Liver (tissue), 9 donors: ENCODE data around the gene SERTAD2. TPM values are rescaled to one million over a fixed set of nuclear protein-coding genes. Genes with fewer than 3 reads are reported as not detected.

Source experiments
- DNase-seq: peaks from one replicate; pipeline ENCODE4 v3.0.0-alpha.2; 2017; ENCODE audit warnings: low spot score
- H3K27ac ChIP-seq, 2 donors: one replicate each; pipeline ENCODE4 v1.7.0; 2013; ENCODE audit warnings: inconsistent platforms in 2 of 2, low read length in 2 of 2, control low read depth in 1 of 2, low read depth in 1 of 2, mild to moderate bottlenecking in 1 of 2
- H3K27me3 ChIP-seq, 4 donors: one replicate each; pipeline versions ENCODE4 v1.6.1 to v1.7.0; 2013; ENCODE audit warnings: low read length in 3 of 4, inconsistent platforms in 1 of 4, mild to moderate bottlenecking in 1 of 4, moderate library complexity in 1 of 4; ENCODE audit not compliant: control insufficient read depth in 4 of 4, insufficient read depth in 4 of 4
- H3K36me3 ChIP-seq, 4 donors: one replicate each; pipeline versions ENCODE4 v1.6.1 to v1.7.0; 2013; ENCODE audit warnings: low read length in 3 of 4, mild to moderate bottlenecking in 3 of 4, low read depth in 1 of 4, moderate library complexity in 1 of 4; ENCODE audit not compliant: control insufficient read depth in 4 of 4, insufficient read depth in 3 of 4
- H3K4me1 ChIP-seq, 4 donors: one replicate each; pipeline versions ENCODE4 v1.6.1 to v1.7.0; 2013; ENCODE audit warnings: low read length in 3 of 4, mild to moderate bottlenecking in 3 of 4, moderate library complexity in 1 of 4; ENCODE audit not compliant: control insufficient read depth in 4 of 4, insufficient read depth in 4 of 4
- H3K4me3 ChIP-seq, 3 donors: one replicate each; pipeline versions ENCODE4 v1.6.1 to v1.7.0; 2013; ENCODE audit warnings: low read length in 3 of 3, control low read depth in 1 of 3, low read depth in 1 of 3, mild to moderate bottlenecking in 1 of 3
- H3K9ac ChIP-seq, 2 donors: one replicate each; pipeline ENCODE4 v1.7.0; 2013; ENCODE audit warnings: low read length in 2 of 2, mild to moderate bottlenecking in 2 of 2, moderate library complexity in 2 of 2, control low read depth in 1 of 2, low read depth in 1 of 2
- H3K9me3 ChIP-seq, 4 donors: one replicate each; pipeline versions ENCODE4 v1.6.1 to v1.7.0; 2013; ENCODE audit warnings: low read length in 3 of 4; ENCODE audit not compliant: control insufficient read depth in 4 of 4
- ATF3 ChIP-seq: IDR thresholded peaks from 2 replicates; pipeline ENCODE4 v1.6.1; 2016; ENCODE audit warnings: antibody characterized with exemption
- CTCF ChIP-seq: fragments of 150-350 bp; IDR thresholded peaks from 2 replicates; pipeline ENCODE4 v1.5.1; 2017; ENCODE audit warnings: improper control_type of control experiment, low read depth, low read length; ENCODE audit not compliant: missing input control
- EGR1 ChIP-seq, 2 donors: IDR thresholded peaks; 2 replicates each; pipeline ENCODE4 v1.6.1; 2016 to 2018; ENCODE audit warnings: antibody characterized with exemption in 2 of 2, low read depth in 2 of 2
- FOXA1 ChIP-seq: IDR thresholded peaks from 2 replicates; pipeline ENCODE4 v1.6.1; 2016; ENCODE audit warnings: antibody characterized with exemption
- FOXA2 ChIP-seq: IDR thresholded peaks from 2 replicates; pipeline ENCODE4 v1.6.1; 2016; ENCODE audit warnings: antibody characterized with exemption
- GABPA ChIP-seq, 2 donors: IDR thresholded peaks in 1 of 2; conservative IDR thresholded peaks in 1 of 2; 2 replicates each; pipeline ENCODE4 v1.6.1; 2016; ENCODE audit warnings: antibody characterized with exemption in 2 of 2, mild to moderate bottlenecking in 1 of 2, moderate library complexity in 1 of 2
- HNF4A ChIP-seq, 2 donors: conservative IDR thresholded peaks; 2 replicates each; pipeline ENCODE4 v1.6.1; 2016; ENCODE audit warnings: antibody characterized with exemption in 2 of 2, mild to moderate bottlenecking in 2 of 2
- HNF4G ChIP-seq: IDR thresholded peaks from 2 replicates; pipeline ENCODE4 v1.6.1; 2016; ENCODE audit warnings: antibody characterized with exemption
- JUND ChIP-seq, 2 donors: IDR thresholded peaks; 2 replicates each; pipeline ENCODE4 v1.6.1; 2016; ENCODE audit warnings: antibody characterized with exemption in 2 of 2
- MAX ChIP-seq: IDR thresholded peaks from 2 replicates; pipeline ENCODE4 v1.6.1; 2016; ENCODE audit warnings: antibody characterized with exemption
- NR2F2 ChIP-seq: IDR thresholded peaks from 2 replicates; pipeline ENCODE4 v1.6.1; 2016; ENCODE audit warnings: antibody characterized with exemption
- RAD21 ChIP-seq, 2 donors: IDR thresholded peaks; 2 replicates each; pipeline ENCODE4 v1.6.1; 2016; ENCODE audit warnings: antibody characterized with exemption in 2 of 2, mild to moderate bottlenecking in 2 of 2
- REST ChIP-seq: IDR thresholded peaks from 2 replicates; pipeline ENCODE4 v1.6.1; 2016; ENCODE audit warnings: antibody characterized with exemption, mild to moderate bottlenecking
- RXRA ChIP-seq, 2 donors: IDR thresholded peaks; 2 replicates each; pipeline ENCODE4 v1.6.1; 2017 to 2018; ENCODE audit warnings: antibody characterized with exemption in 2 of 2, mild to moderate bottlenecking in 1 of 2
- SP1 ChIP-seq: IDR thresholded peaks from 2 replicates; pipeline ENCODE4 v1.6.1; 2018; ENCODE audit warnings: antibody characterized with exemption, mild to moderate bottlenecking
- TAF1 ChIP-seq: conservative IDR thresholded peaks from 2 replicates; pipeline ENCODE4 v1.6.1; 2016; ENCODE audit warnings: antibody characterized with exemption, mild to moderate bottlenecking
- YY1 ChIP-seq: IDR thresholded peaks from 2 replicates; pipeline ENCODE4 v1.6.1; 2016; ENCODE audit warnings: antibody characterized with exemption, mild to moderate bottlenecking
- ZBTB33 ChIP-seq: IDR thresholded peaks from 2 replicates; pipeline ENCODE4 v1.6.1; 2016; ENCODE audit warnings: antibody characterized with exemption
- WGBS: extraction: QIAGEN DNeasy Blood & Tissue Kit; methylation state at CpG from one replicate; pipeline ENCODE4 v1.1.7; 2013; 5-methylcytosine and 5-hydroxymethylcytosine counted together
- polyA plus RNA-seq, 2 donors: library from polyadenylated mRNA; stranded (reverse) in 1 of 2; unstranded in 1 of 2; fragments of 200-250 nt in 1 of 2; fragments of >200 nt in 1 of 2; fragmentation: Nextera tagmentation in 1 of 2; extraction: Ambion mirVana in 1 of 2; gene quantifications; one replicate each; pipeline versions ENCODE4 v1.2.1 to v1.2.3, GENCODE V29; 2013 to 2015
- total RNA-seq, 2 donors: library from RNA; depleted of rRNA; stranded (reverse); fragments of >200 nt; gene quantifications; one replicate each; pipeline ENCODE4 v1.2.3, GENCODE V29; 2014
- donor health status: healthy.
- donor health status: healthy.
- donor health status: healthy.
- donor health status: healthy.
- donor health status: healthy.

SERTAD2 gene
- total and polyA plus RNA-seq, 4 donors = 5.1 to 13.3 (median 6.4) TPM

- H3K9ac ChIP-seq = no peak overlapping the region
- H3K9me3 ChIP-seq = no peaks in the 10 kb centered on the region
- H3K4me1 ChIP-seq = peaks cover 6 to 29% (median 16%) of the 10 kb centered on the region in 4 donors
- no peak overlapping the region for H3K27ac ChIP-seq
- no peak for DNase-seq
- no peaks in the 10 kb centered on the region for H3K36me3 ChIP-seq
- no peak overlapping the region for H3K4me3 ChIP-seq
- WGBS = 64% methylated on average over 6 of the region's 6 CpGs
- no peak for TF ChIP-seq NR2F2
- TF ChIP-seq MAX = no peak
- TF ChIP-seq RXRA (IDR thresholded peaks at IDR 0.05) = no peak
- no peak for TF ChIP-seq HNF4A (conservative IDR thresholded peaks at IDR 0.05)
- TF ChIP-seq GABPA (IDR thresholded peaks at IDR 0.05 in 1 of 2, conservative IDR thresholded peaks at IDR 0.05 in 1 of 2) = no peak
- TF ChIP-seq ZBTB33 = no peak
- TF ChIP-seq CTCF = no peak
- TF ChIP-seq SP1 = no peak
- no peak for TF ChIP-seq FOXA1
- TF ChIP-seq JUND (IDR thresholded peaks at IDR 0.05) = no peak
- TF ChIP-seq TAF1 = no peak
- no peak for TF ChIP-seq ATF3
- TF ChIP-seq HNF4G = no peak
- no peaks in the 10 kb centered on the region for H3K27me3 ChIP-seq
These were observed 48.7 kb downstream of the SERTAD2 start for GRCh38 chr2:64605026-64605471.

GRCh38 chr2:64604155-64604554, 49.6 kb downstream of the SERTAD2 start:
- 95% methylated on average over 2 of the region's 2 CpGs for WGBS
- Histone ChIP-seq H3K4me3 (no peak overlapping the region), H3K36me3 (no peaks in the 10 kb centered on the region), H3K4me1 (peaks cover 7 to 33% (median 17%) of the 10 kb centered on the region in 4 donors), H3K9me3 (no peaks in the 10 kb centered on the region), H3K27me3 (no peaks in the 10 kb centered on the region), H3K27ac (no peak overlapping the region), H3K9ac (no peak overlapping the region)
- TF ChIP-seq SP1 = no peak
- TF ChIP-seq HNF4A (conservative IDR thresholded peaks at IDR 0.05) = no peak
- TF ChIP-seq TAF1 = no peak
- TF ChIP-seq NR2F2 = no peak
- no peak for TF ChIP-seq YY1
- no peak for TF ChIP-seq JUND (IDR thresholded peaks at IDR 0.05)
- TF ChIP-seq EGR1 (IDR thresholded peaks at IDR 0.05; ENCODE audit: low read depth in 2 of 2) = no peak
- no peak for TF ChIP-seq HNF4G
- no peak for TF ChIP-seq GABPA (IDR thresholded peaks at IDR 0.05 in 1 of 2, conservative IDR thresholded peaks at IDR 0.05 in 1 of 2)
- TF ChIP-seq RAD21 (IDR thresholded peaks at IDR 0.05) = no peak
- TF ChIP-seq ATF3 = no peak
- no peak for TF ChIP-seq FOXA2
- no peak for TF ChIP-seq REST
- no peak for TF ChIP-seq FOXA1
- no peak for TF ChIP-seq RXRA (IDR thresholded peaks at IDR 0.05)
- TF ChIP-seq ZBTB33 = no peak
- no peak for TF ChIP-seq MAX
- TF ChIP-seq CTCF = no peak
- DNase-seq = no peak
